GM06990 (cell line): ENCODE measurements around the gene CTRB2.

Experiments used
- DNase-seq: peaks from one replicate; pipeline ENCODE4 v3.0.0-alpha.2; 2011; ENCODE audit not compliant: insufficient read length; ENCODE audit errors: extremely low read depth
- H3K27me3 ChIP-seq: replicated peaks from 2 replicates; pipeline ENCODE4 v1.6.0; 2011; ENCODE audit warnings: low read length; ENCODE audit not compliant: control insufficient read depth, insufficient read depth
- H3K36me3 ChIP-seq: 2 replicates; pipeline ENCODE4 v1.5.1; 2011; ENCODE audit warnings: low read length; ENCODE audit not compliant: control insufficient read depth, insufficient read depth
- H3K4me3 ChIP-seq: replicated peaks from 2 replicates; pipeline ENCODE4 v1.5.1; 2011; ENCODE audit warnings: low read depth, mild to moderate bottlenecking, control low read depth, low read length
- TF ChIP-seq, protein P1 (sequence below): IDR thresholded peaks from 2 replicates; pipeline ENCODE4 v1.5.1; 2011; ENCODE audit warnings: low read length, control low read depth, mild to moderate bottlenecking, inconsistent platforms; ENCODE audit not compliant: insufficient read depth, poor library complexity, severe bottlenecking

Gene CTRB2

DNA sequence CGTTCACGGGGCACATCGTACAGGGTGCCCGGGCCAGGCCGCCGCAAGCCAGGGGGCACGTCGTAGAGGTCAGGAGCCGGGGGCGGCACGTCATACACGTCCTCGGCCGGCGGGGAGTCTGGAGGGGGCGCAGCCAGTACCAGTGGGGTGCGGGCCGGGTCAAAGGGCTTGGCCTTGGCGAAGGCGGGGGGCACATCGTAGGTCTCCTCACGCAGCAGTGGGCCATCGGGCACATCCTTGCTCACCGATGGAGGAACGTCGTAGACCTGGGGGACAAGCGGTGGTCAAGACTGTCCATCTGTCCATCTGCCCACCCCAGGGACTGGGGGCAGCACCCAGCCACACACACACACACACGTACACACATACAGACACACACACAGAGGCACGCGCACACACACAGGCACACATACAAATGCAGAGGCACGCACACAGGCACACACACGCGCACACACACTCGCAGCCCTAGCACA lies 28.8 kb upstream of the CTRB2 start:
- Histone ChIP-seq H3K4me3 (no peak overlapping the region), H3K27me3 (no peaks in the 10 kb centered on the region), H3K36me3 (peaks cover 2% of the 10 kb centered on the region)
- TF ChIP-seq, protein P1, sequence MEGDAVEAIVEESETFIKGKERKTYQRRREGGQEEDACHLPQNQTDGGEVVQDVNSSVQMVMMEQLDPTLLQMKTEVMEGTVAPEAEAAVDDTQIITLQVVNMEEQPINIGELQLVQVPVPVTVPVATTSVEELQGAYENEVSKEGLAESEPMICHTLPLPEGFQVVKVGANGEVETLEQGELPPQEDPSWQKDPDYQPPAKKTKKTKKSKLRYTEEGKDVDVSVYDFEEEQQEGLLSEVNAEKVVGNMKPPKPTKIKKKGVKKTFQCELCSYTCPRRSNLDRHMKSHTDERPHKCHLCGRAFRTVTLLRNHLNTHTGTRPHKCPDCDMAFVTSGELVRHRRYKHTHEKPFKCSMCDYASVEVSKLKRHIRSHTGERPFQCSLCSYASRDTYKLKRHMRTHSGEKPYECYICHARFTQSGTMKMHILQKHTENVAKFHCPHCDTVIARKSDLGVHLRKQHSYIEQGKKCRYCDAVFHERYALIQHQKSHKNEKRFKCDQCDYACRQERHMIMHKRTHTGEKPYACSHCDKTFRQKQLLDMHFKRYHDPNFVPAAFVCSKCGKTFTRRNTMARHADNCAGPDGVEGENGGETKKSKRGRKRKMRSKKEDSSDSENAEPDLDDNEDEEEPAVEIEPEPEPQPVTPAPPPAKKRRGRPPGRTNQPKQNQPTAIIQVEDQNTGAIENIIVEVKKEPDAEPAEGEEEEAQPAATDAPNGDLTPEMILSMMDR: no peak
- no peak for DNase-seq

DNA sequence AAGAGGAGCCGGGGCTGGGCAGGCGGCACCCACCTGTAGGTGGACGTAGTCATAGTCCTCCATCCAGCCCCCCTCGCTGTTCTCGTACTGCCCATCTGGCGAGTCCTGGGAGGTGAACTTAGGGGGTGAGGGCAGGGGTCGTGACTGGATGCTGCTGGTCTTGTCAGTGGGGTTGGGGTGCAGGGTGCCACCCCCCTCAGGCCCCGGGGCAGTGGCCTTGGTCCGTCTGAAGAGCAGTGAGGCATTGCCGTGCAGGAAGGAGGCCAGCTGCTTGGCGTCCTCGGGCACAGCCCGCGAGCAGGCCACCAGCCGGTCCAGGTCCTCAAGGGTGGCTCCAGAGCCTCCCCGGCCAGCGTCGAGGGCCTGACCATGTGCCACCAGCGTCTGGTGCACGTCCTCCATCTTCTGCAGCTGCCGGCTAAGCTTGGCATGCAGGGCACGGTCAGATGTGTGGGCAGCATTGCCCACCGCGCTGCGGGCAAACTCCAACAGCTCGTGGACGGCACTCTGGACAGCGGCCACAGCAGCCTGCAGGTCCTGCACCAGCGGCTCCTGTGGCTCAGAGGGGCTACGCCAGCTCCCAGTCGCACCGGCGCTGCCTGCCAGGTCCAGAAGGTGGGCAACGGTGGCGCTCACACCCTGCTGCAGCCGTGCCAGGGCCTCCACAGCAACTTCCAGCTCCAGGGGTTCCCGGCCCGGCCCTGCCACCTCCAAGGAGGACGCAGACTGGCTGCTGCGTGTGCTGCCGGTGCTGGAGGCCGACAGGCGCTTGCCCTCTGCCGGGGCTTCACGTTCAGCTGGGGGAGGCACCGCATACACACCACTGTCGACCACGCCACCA lies 28.1 kb upstream of the CTRB2 start:
- TF ChIP-seq, protein P1: no peak
- Histone ChIP-seq H3K36me3 (peaks cover 2% of the 10 kb centered on the region), H3K27me3 (no peaks in the 10 kb centered on the region), H3K4me3 (no peak overlapping the region)
- DNase-seq: no peak

DNA sequence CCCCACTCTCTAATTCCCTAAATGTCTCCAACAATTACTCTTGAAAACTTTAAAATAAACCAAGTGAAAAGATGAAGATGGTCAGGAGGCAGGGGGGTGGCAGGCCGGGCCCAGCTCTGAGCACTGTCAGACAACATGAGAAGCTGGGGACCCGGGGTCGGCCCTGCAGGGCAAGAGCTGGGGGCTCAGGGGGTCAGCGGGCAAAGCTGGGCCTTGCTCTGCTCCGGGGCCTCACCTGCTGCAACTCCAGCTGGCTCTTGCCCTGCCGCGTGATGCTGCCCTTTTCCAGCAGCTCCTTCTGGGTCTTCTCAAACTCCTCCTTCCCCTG lies 26.6 kb upstream of the CTRB2 start:
- H3K36me3 ChIP-seq: peaks cover 7% of the 10 kb centered on the region
- TF ChIP-seq, protein P1: no peak
- no peak for DNase-seq
- H3K27me3 ChIP-seq: no peaks in the 10 kb centered on the region
- no peak overlapping the region for H3K4me3 ChIP-seq

DNA sequence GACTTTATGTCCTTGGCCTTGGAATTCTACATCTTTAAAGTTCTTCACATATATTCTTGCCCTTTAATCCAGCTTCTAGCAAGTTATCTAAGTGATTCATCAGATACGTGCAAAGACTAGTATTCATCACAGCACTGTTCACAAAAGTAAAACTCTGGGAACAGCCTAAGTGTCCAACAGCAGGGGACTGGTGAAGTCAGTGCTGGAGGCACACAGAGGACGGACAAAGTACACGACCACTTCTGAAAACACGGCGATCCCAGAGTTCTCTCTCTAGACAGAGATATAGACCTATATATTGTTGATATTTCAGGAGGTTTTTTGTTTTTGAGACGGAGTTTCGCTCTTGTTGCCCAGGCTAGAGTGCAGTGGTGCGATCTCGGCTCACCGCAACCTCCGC lies 24.6 kb upstream of the CTRB2 start:
- TF ChIP-seq, protein P1: no peak
- DNase-seq: no peak
- Histone ChIP-seq H3K27me3 (no peaks in the 10 kb centered on the region), H3K4me3 (no peak overlapping the region), H3K36me3 (peaks cover 8% of the 10 kb centered on the region)

DNA sequence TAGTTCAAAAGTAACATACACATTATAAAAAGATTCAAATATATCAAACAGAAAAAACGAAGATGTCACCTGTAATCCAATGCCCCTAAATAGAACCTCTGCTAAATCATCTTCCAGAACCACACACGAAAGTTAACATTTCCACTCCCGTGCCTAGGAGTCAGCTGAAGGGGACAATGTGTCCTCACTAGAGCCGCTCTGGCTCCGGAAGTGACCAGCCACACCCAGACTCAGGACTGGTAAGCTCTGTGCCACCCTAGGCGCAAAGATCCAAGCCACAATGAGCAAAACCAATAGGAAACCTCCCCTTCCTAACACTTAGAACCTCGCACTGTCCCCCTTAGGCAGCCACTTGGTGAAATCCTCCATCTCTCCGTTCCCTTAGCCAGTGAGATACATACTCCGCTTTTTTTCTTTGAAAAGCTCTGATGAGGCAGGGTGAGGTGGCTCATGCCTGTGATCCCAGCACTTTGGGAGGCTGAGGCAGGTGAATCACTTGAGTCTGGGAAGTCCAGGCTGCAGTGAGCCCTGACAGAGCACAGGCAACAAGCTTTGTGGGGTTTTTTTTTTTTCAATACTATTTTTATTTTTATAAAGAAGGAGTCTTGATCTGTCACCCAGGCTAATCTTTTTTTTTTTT lies 23.6 kb upstream of the CTRB2 start:
- Histone ChIP-seq H3K36me3 (peaks cover 8% of the 10 kb centered on the region), H3K27me3 (no peaks in the 10 kb centered on the region)

More for the DNA sequence above, 23.6 kb upstream of the CTRB2 start:
- TF ChIP-seq, protein P1: no peak
- H3K4me3 ChIP-seq: no peak overlapping the region
- no peak for DNase-seq
